HepG2 (cell line): Measurements from ENCODE around the gene SLC38A9. TPM values are rescaled to one million over a fixed set of nuclear protein-coding genes. Genes with fewer than 3 reads are reported as not detected.

Experiments used
- ASH2L ChIP-seq: fragments of 300-600, 200-600 bp; sonication (generic); IDR thresholded peaks from 2 replicates; pipeline ENCODE4 v1.7.0; 2017; ENCODE audit warnings: low read depth, mild to moderate bottlenecking, moderate library complexity, mixed read lengths, low read length; ENCODE audit not compliant: insufficient read length
- HOXA3 ChIP-seq: sonication (generic); formaldehyde crosslinking; IDR thresholded peaks from 2 replicates; pipeline ENCODE4 v1.5.0; 2020; ENCODE audit warnings: missing genetic modification reagents
- IKZF4 ChIP-seq: sonication (generic); formaldehyde crosslinking; IDR thresholded peaks from 2 replicates; pipeline ENCODE4 v1.5.1; 2020; ENCODE audit warnings: borderline replicate concordance, mild to moderate bottlenecking, low read depth, missing genetic modification reagents; ENCODE audit errors: not compliant biosample characterization
- JUN ChIP-seq: sonication (generic); formaldehyde crosslinking; IDR thresholded peaks from 2 replicates; pipeline ENCODE4 v1.4.0; 2020; ENCODE audit warnings: mild to moderate bottlenecking, missing genetic modification reagents
- KDM5A ChIP-seq: fragments of 200-600 bp; sonication (generic); IDR thresholded peaks from 2 replicates; pipeline ENCODE4 v1.7.0; 2018; ENCODE audit warnings: antibody characterized with exemption, mild to moderate bottlenecking, low read length, borderline replicate concordance
- KLF9 ChIP-seq: IDR thresholded peaks from 2 replicates; pipeline ENCODE4 v1.6.1; 2016; ENCODE audit warnings: low read depth
- KMT2B ChIP-seq: IDR thresholded peaks from 2 replicates; pipeline ENCODE4 v1.6.1; 2016; ENCODE audit warnings: missing genetic modification reagents, missing compliant biosample characterization
- MYC ChIP-seq: sonication (generic); formaldehyde crosslinking; IDR thresholded peaks from 2 replicates; pipeline ENCODE4 v1.9.0; 2021; ENCODE audit warnings: missing genetic modification reagents, borderline replicate concordance
- POLR2G ChIP-seq: fragments of 200-400 bp; formaldehyde crosslinking; IDR thresholded peaks from 2 replicates; pipeline ENCODE4 v1.6.1; 2018; ENCODE audit warnings: mild to moderate bottlenecking, low read depth, low read length, moderate library complexity
- RCOR2 ChIP-seq: IDR thresholded peaks from 2 replicates; pipeline ENCODE4 v1.6.1; 2016; ENCODE audit warnings: missing biosample characterization, missing genetic modification reagents
- REPIN1 ChIP-seq: sonication (generic); formaldehyde crosslinking; IDR thresholded peaks from 2 replicates; pipeline ENCODE4 v1.8.0; 2022; ENCODE audit warnings: missing genetic modification reagents, low read depth, mild to moderate bottlenecking, borderline replicate concordance
- SALL1 ChIP-seq: sonication (generic); formaldehyde crosslinking; IDR thresholded peaks from 2 replicates; pipeline ENCODE4 v1.8.0; 2022; ENCODE audit warnings: mild to moderate bottlenecking, missing genetic modification reagents
- SMC3 ChIP-seq: IDR thresholded peaks from 2 replicates; pipeline ENCODE4 v1.6.1; 2011; ENCODE audit warnings: low read length, improper control_type of control experiment
- SNAI1 ChIP-seq: sonication (generic); formaldehyde crosslinking; IDR thresholded peaks from 2 replicates; pipeline ENCODE4 v1.5.0; 2020; ENCODE audit warnings: mild to moderate bottlenecking, missing genetic modification reagents, borderline replicate concordance
- SP4 ChIP-seq: sonication (generic); formaldehyde crosslinking; IDR thresholded peaks from 2 replicates; pipeline ENCODE4 v1.8.1; 2023; ENCODE audit warnings: mild to moderate bottlenecking, missing genetic modification reagents
- ZBTB7A ChIP-seq: sonication (generic); formaldehyde crosslinking; IDR thresholded peaks from 2 replicates; pipeline ENCODE4 v1.8.0; 2022; ENCODE audit warnings: mild to moderate bottlenecking, missing genetic modification reagents
- ZFP82 ChIP-seq: sonication (generic); formaldehyde crosslinking; IDR thresholded peaks from 2 replicates; pipeline ENCODE4 v1.5.1; 2020; ENCODE audit warnings: mild to moderate bottlenecking, missing genetic modification reagents, borderline replicate concordance
- ZMYM4 ChIP-seq: sonication (generic); formaldehyde crosslinking; IDR thresholded peaks from 2 replicates; pipeline ENCODE4 v1.8.1; 2023; ENCODE audit warnings: mild to moderate bottlenecking, missing genetic modification reagents
- ZNF20 ChIP-seq: sonication (generic); formaldehyde crosslinking; IDR thresholded peaks from 2 replicates; pipeline ENCODE4 v1.4.0; 2020; ENCODE audit warnings: mild to moderate bottlenecking, moderate library complexity, missing genetic modification reagents
- ZNF256 ChIP-seq: sonication (generic); formaldehyde crosslinking; conservative IDR thresholded peaks from 2 replicates; pipeline ENCODE4 v1.4.0; 2020; ENCODE audit warnings: missing genetic modification reagents
- ZNF274 ChIP-seq: sonication (generic); formaldehyde crosslinking; IDR thresholded peaks from 2 replicates; pipeline ENCODE4 v1.5.1; 2020; ENCODE audit warnings: mild to moderate bottlenecking, missing genetic modification reagents
- ZNF414 ChIP-seq: sonication (generic); formaldehyde crosslinking; IDR thresholded peaks from 2 replicates; pipeline ENCODE4 v1.5.0; 2020; ENCODE audit warnings: missing genetic modification reagents
- ZNF441 ChIP-seq: sonication (generic); formaldehyde crosslinking; IDR thresholded peaks from 2 replicates; pipeline ENCODE4 v1.7.0; 2021; ENCODE audit warnings: missing genetic modification reagents, borderline replicate concordance
- ZNF501 ChIP-seq: sonication (generic); formaldehyde crosslinking; IDR thresholded peaks from 2 replicates; pipeline ENCODE4 v1.5.1; 2020; ENCODE audit warnings: mild to moderate bottlenecking, moderate library complexity, missing genetic modification reagents
- ZNF558 ChIP-seq: sonication (generic); formaldehyde crosslinking; IDR thresholded peaks from 2 replicates; pipeline ENCODE4 v1.9.0; 2022; ENCODE audit warnings: mild to moderate bottlenecking, missing genetic modification reagents, borderline replicate concordance
- ZNF598 ChIP-seq: sonication (generic); formaldehyde crosslinking; IDR thresholded peaks from 2 replicates; pipeline ENCODE4 v1.5.1; 2020; ENCODE audit warnings: mild to moderate bottlenecking, missing genetic modification reagents, borderline replicate concordance
- ZNF644 ChIP-seq: IDR thresholded peaks from 2 replicates; pipeline ENCODE4 v1.6.1; 2016; ENCODE audit warnings: low read depth
- ZNF850 ChIP-seq: sonication (generic); formaldehyde crosslinking; conservative IDR thresholded peaks from 2 replicates; pipeline ENCODE4 v1.9.0; 2021; ENCODE audit warnings: mild to moderate bottlenecking, missing genetic modification reagents
- polyA plus RNA-seq, 8 experiments: library from polyadenylated mRNA; depleted of rRNA in 3 of 8; stranded (reverse) in 7 of 8; unstranded in 1 of 8; fragments of >200 nt; fragmentation: Illumina TruSeq in 4 of 8; extraction: Trizol in 4 of 8; gene quantifications; 2 replicates each; pipeline versions ENCODE4 v1.2.1 to v1.2.3, GENCODE V29; 2011 to 2016; ENCODE audit warnings: low read depth in 4 of 8, missing spikeins in 1 of 8, mixed read lengths in 1 of 8; ENCODE audit not compliant: insufficient read depth in 1 of 8
- total RNA-seq, 5 experiments: library from RNA; depleted of rRNA; stranded (reverse); fragments of >200 nt; fragmentation: Illumina TruSeq; extraction: Trizol; gene quantifications; 2 replicates each; pipeline ENCODE4 v1.2.3, GENCODE V29; 2016; ENCODE audit warnings: low read depth in 1 of 5
- TF ChIP-seq, protein P1 (sequence below): sonication (generic); formaldehyde crosslinking; IDR thresholded peaks from 2 replicates; pipeline ENCODE4 v1.5.1; 2020; ENCODE audit warnings: missing genetic modification reagents, mild to moderate bottlenecking, borderline replicate concordance

The SLC38A9 gene
- total and polyA plus RNA-seq, 2 of the 13 experiments (the other 11 are each of a cell fraction or from before 2014, with no cell fraction given): 19.3 to 36.0 TPM

- TF ChIP-seq ZNF20 (CRISPR knock-in tag): 0 out of 2 replicates have a peak, but pooled peaks have one; percentile 48
- peak; percentile 54; the same call in 1 of the 2 replicates for TF ChIP-seq SNAI1 (CRISPR knock-in tag)
- peak; percentile 51 for TF ChIP-seq SP4 (CRISPR knock-in tag)
- TF ChIP-seq REPIN1 (CRISPR knock-in tag): peak; percentile 42; the same call in 1 of the 2 replicates
- TF ChIP-seq ZNF850 (CRISPR knock-in tag): 0 out of 2 replicates have a peak, but pooled peaks have one; percentile 61
- peak; percentile 65 for TF ChIP-seq KDM5A
- peak; percentile 76 for TF ChIP-seq ZNF501 (CRISPR knock-in tag)
- TF ChIP-seq ZNF414 (CRISPR knock-in tag): peak; percentile 76; the same call in 1 of the 2 replicates
- TF ChIP-seq POLR2G: peak; percentile 94
- TF ChIP-seq, protein P1, sequence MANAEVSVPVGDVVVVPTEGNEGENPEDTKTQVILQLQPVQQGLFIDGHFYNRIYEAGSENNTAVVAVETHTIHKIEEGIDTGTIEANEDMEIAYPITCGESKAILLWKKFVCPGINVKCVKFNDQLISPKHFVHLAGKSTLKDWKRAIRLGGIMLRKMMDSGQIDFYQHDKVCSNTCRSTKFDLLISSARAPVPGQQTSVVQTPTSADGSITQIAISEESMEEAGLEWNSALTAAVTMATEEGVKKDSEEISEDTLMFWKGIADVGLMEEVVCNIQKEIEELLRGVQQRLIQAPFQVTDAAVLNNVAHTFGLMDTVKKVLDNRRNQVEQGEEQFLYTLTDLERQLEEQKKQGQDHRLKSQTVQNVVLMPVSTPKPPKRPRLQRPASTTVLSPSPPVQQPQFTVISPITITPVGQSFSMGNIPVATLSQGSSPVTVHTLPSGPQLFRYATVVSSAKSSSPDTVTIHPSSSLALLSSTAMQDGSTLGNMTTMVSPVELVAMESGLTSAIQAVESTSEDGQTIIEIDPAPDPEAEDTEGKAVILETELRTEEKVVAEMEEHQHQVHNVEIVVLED (CRISPR knock-in tag): peak; percentile 80; the same call in 1 of the 2 replicates
- 0 out of 2 replicates have a peak, but pooled peaks have one; percentile 52 for TF ChIP-seq KLF9 (CRISPR knock-in tag)
- TF ChIP-seq ZBTB7A (CRISPR knock-in tag): no peak
- TF ChIP-seq ZNF598 (CRISPR knock-in tag): 0 out of 2 replicates have a peak, but pooled peaks have one; percentile 39
- no peak for TF ChIP-seq ZNF274 (CRISPR knock-in tag)
- peak; percentile 43; the same call in 1 of the 2 replicates for TF ChIP-seq HOXA3 (CRISPR knock-in tag)
- TF ChIP-seq ZFP82 (CRISPR knock-in tag): peak; percentile 65; the same call in 1 of the 2 replicates
- peak; percentile 79 for TF ChIP-seq ZMYM4 (CRISPR knock-in tag)
- TF ChIP-seq ZNF441: no peak
- no peak for TF ChIP-seq RCOR2 (CRISPR knock-in tag)
- 0 out of 2 replicates have a peak, but pooled peaks have one; percentile 52 for TF ChIP-seq ZNF256 (CRISPR knock-in tag)
- peak; percentile 1; the same call in 1 of the 2 replicates for TF ChIP-seq JUN (CRISPR knock-in tag)
- 0 out of 2 replicates have a peak, but pooled peaks have one; percentile 68 for TF ChIP-seq ZNF558 (CRISPR knock-in tag)
- TF ChIP-seq MYC (CRISPR knock-in tag): peak; percentile 86
- TF ChIP-seq IKZF4 (CRISPR knock-in tag): peak; percentile 49
- 0 out of 2 replicates have a peak, but pooled peaks have one; percentile 8 for TF ChIP-seq ZNF644 (CRISPR knock-in tag)
- peak; percentile 83; the same call in 1 of the 2 replicates for TF ChIP-seq KMT2B (CRISPR knock-in tag)
- peak; percentile 73 for TF ChIP-seq ASH2L
- TF ChIP-seq SMC3: no peak
- peak; percentile 90 for TF ChIP-seq SALL1 (CRISPR knock-in tag)
Measured at GRCh38 chr5:55712023-55712859, at the start of gene SLC38A9 (continued).
